GM12878 (cell line): ENCODE results near the gene LTBP4. TPM values are rescaled to one million over a fixed set of nuclear protein-coding genes. Genes with fewer than 3 reads are reported as not detected.

Experiments
- ATAC-seq: fragments of 200-7000 bp; cut with Tn5 transposase; 3 replicates; pipeline ENCODE4 v1.9.1; 2020; ENCODE audit warnings: mild to moderate bottlenecking, moderate library complexity
- BruUV-seq: library from RNA; stranded (reverse); fragments of 400-500 nt; replicated peaks from 2 replicates; lab custom pipeline; 2021; lab: Mats Ljungman, UMichigan
- CTCF ChIA-PET: fragments of 300-600 bp; sonication (Branson Sonifier 250); formaldehyde crosslinking; extraction: SDS; loops from one replicate; lab custom pipeline; 2021; ENCODE audit warnings: inconsistent platforms; lab: Yijun Ruan, JAX
- POLR2A ChIA-PET: fragments of 350-600 bp; formaldehyde crosslinking; extraction: SDS; loops from one replicate; lab custom pipeline; 2021; ENCODE audit warnings: inconsistent platforms; lab: Charles Lee
- RAD21 ChIA-PET: fragments of 300-600 bp; sonication (Branson Sonifier 250); formaldehyde crosslinking; loops from one replicate; lab custom pipeline; 2023; ENCODE audit warnings: antibody characterized with exemption; ENCODE audit not compliant: unreplicated experiment; lab: Charles Lee
- SMC1A ChIA-PET: fragments of 300-600 bp; sonication (Branson Sonifier 250); formaldehyde crosslinking; loops from one replicate; lab custom pipeline; 2023; ENCODE audit not compliant: unreplicated experiment, uncharacterized antibody; lab: Charles Lee
- DNase-seq: peaks from one replicate; pipeline ENCODE4 v3.0.0-alpha.2; 2011; ENCODE audit warnings: low read depth, low spot score
- FAIRE-seq: peaks from 3 replicates; lab custom pipeline; 2011; peaks lifted over from hg19 to GRCh38; lab: Jason Lieb, UNC
- H2AFZ ChIP-seq: 2 replicates; pipeline ENCODE4 v1.6.0; 2011; ENCODE audit warnings: low read depth, low read length, control low read depth; ENCODE audit not compliant: control insufficient read depth
- H3K27ac ChIP-seq: 2 replicates; pipeline ENCODE4 v1.5.1; 2011; ENCODE audit warnings: control low read depth; ENCODE audit not compliant: control insufficient read depth, insufficient read depth
- H3K27me3 ChIP-seq, 2 experiments: replicated peaks in 1 of 2; 2 replicates each; pipeline versions ENCODE4 v1.6.0 to v1.6.1; 2011; ENCODE audit warnings: low read length in 1 of 2; ENCODE audit not compliant: control insufficient read depth in 2 of 2, insufficient read depth in 2 of 2
- H3K36me3 ChIP-seq, 2 experiments: 2 replicates each; pipeline ENCODE4 v1.5.1; 2011; ENCODE audit warnings: low read length in 1 of 2; ENCODE audit not compliant: control insufficient read depth in 2 of 2, insufficient read depth in 2 of 2
- H3K4me1 ChIP-seq: 2 replicates; pipeline ENCODE4 v1.6.1; 2011; ENCODE audit warnings: mild to moderate bottlenecking, low read length, moderate library complexity, mixed read lengths; ENCODE audit not compliant: control insufficient read depth, insufficient read depth
- H3K4me2 ChIP-seq: 2 replicates; pipeline ENCODE4 v1.6.0; 2011; ENCODE audit warnings: control low read depth; ENCODE audit not compliant: control insufficient read depth, insufficient read depth
- H3K4me3 ChIP-seq: fragments of 200-600 bp; sonication (generic); 2 replicates; pipeline ENCODE4 v1.5.1; 2016
- H3K79me2 ChIP-seq: 2 replicates; pipeline ENCODE4 v1.6.0; 2011; ENCODE audit warnings: low read length; ENCODE audit not compliant: control insufficient read depth, insufficient read depth
- H3K9ac ChIP-seq: 2 replicates; pipeline ENCODE4 v1.8.0; 2011; ENCODE audit warnings: low read length, control low read depth, mixed read lengths; ENCODE audit not compliant: control insufficient read depth, insufficient read depth
- H3K9me3 ChIP-seq: replicated peaks from 3 replicates; pipeline ENCODE4 v1.5.1; 2011; ENCODE audit warnings: mild to moderate bottlenecking, low read length; ENCODE audit not compliant: control insufficient read depth, insufficient read depth
- H4K20me1 ChIP-seq: 2 replicates; pipeline ENCODE4 v1.6.0; 2011; ENCODE audit not compliant: control insufficient read depth, insufficient read depth
- ASH2L ChIP-seq: fragments of 300-600, 200-600 bp; sonication (generic); IDR thresholded peaks from 2 replicates; pipeline ENCODE4 v1.6.1; 2017; ENCODE audit warnings: low read depth, mild to moderate bottlenecking, borderline replicate concordance
- CBX5 ChIP-seq: sonication (generic); IDR thresholded peaks from 2 replicates; pipeline ENCODE4 v1.6.1; 2016; ENCODE audit warnings: low read depth, moderate library complexity, mild to moderate bottlenecking, inconsistent platforms
- HCFC1 ChIP-seq: fragments of 150-350 bp; IDR thresholded peaks from 2 replicates; pipeline ENCODE4 v1.6.1; 2014; ENCODE audit warnings: low read length
- MTA2 ChIP-seq: fragments of 450-650 bp; IDR thresholded peaks from 2 replicates; pipeline ENCODE4 v1.6.1; 2016; ENCODE audit warnings: low read depth, mild to moderate bottlenecking, moderate library complexity
- MXI1 ChIP-seq: fragments of 150-350 bp; IDR thresholded peaks from 2 replicates; pipeline ENCODE4 v1.6.1; 2011; ENCODE audit warnings: low read depth, mild to moderate bottlenecking, inconsistent platforms, low read length, improper control_type of control experiment
- NR2F1 ChIP-seq: fragments of 450-650 bp; conservative IDR thresholded peaks from 2 replicates; pipeline ENCODE4 v1.6.1; 2017; ENCODE audit warnings: mild to moderate bottlenecking
- POLR2A ChIP-seq: IDR thresholded peaks from 2 replicates; pipeline ENCODE4 v1.6.1; 2011; ENCODE audit warnings: low read depth, mild to moderate bottlenecking, low read length
- RAD51 ChIP-seq: fragments of 450-650 bp; IDR thresholded peaks from 2 replicates; pipeline ENCODE4 v1.6.1; 2016; ENCODE audit warnings: moderate library complexity, mild to moderate bottlenecking, inconsistent platforms
- ZNF384 ChIP-seq: IDR thresholded peaks from 2 replicates; pipeline ENCODE4 v1.6.1; 2012; ENCODE audit warnings: low read depth, mild to moderate bottlenecking, low read length, improper control_type of control experiment, borderline replicate concordance
- ZNF592 ChIP-seq: fragments of 450-650 bp; IDR thresholded peaks from 2 replicates; pipeline ENCODE4 v1.6.1; 2017; ENCODE audit warnings: mild to moderate bottlenecking, moderate library complexity
- WGBS: methylation state at CpG from one replicate; pipeline ENCODE4 v1.1.6; 2016; ENCODE audit warnings: low lambda C conversion rate; ENCODE audit not compliant: insufficient replicate concordance, insufficient coverage; ENCODE audit errors: missing lambda C conversion rate; 5-methylcytosine and 5-hydroxymethylcytosine counted together
- in situ Hi-C: fragments of 300-500 bp; cut with MboI; formaldehyde crosslinking; loops from 9 replicates; pipeline ENCODE4 v1.14.3; 2018; ENCODE audit warnings: mixed read lengths
- intact Hi-C: fragments of 100-400 bp; cut with micrococcal nuclease; formaldehyde crosslinking; loops from one replicate; pipeline ENCODE4 v1.14.2; 2022; ENCODE audit not compliant: unreplicated experiment
- polyA plus RNA-seq, 11 experiments: library from polyadenylated mRNA; depleted of rRNA in 4 of 11; unstranded in 6 of 11; stranded (reverse) in 5 of 11; fragments of >200 nt; fragmentation: Nextera tagmentation in 4 of 11; fragmentation: Illumina TruSeq in 1 of 11; extraction: Ambion mirVana in 4 of 11; extraction: Trizol in 1 of 11; gene quantifications; 1 replicate in 1 of 11; 2 replicates in 10 of 11; pipeline versions ENCODE4 v1.2.1 to v1.2.3, GENCODE V29; 2011 to 2016; ENCODE audit warnings: inconsistent platforms in 2 of 11, missing spikeins in 2 of 11, low read depth in 1 of 11
- total RNA-seq, 4 experiments: library from RNA; depleted of rRNA in 3 of 4; stranded (reverse); fragments of >200 nt in 3 of 4; fragmentation: Illumina TruSeq in 1 of 4; extraction: Trizol in 1 of 4; gene quantifications; 2 replicates each; pipeline versions ENCODE4 v1.2.1 to v1.2.3, GENCODE V29; 2013 to 2021
- TF ChIP-seq, protein P1 (sequence below): fragments of 450-650 bp; IDR thresholded peaks from 2 replicates; pipeline ENCODE4 v1.6.1; 2018; ENCODE audit warnings: borderline replicate concordance, mild to moderate bottlenecking; ENCODE audit not compliant: partially characterized antibody
- TF ChIP-seq, protein P2 (sequence below): fragments of 450-650 bp; IDR thresholded peaks from 2 replicates; pipeline ENCODE4 v1.6.1; 2017; ENCODE audit warnings: mild to moderate bottlenecking, moderate library complexity

The LTBP4 gene
- total and polyA plus RNA-seq, 10 of the 15 experiments (the other 5 are each of a cell fraction or from before 2014, with no cell fraction given), result 0.09 to 34.6 (median 8.5) TPM; not detected in 1

DNA sequence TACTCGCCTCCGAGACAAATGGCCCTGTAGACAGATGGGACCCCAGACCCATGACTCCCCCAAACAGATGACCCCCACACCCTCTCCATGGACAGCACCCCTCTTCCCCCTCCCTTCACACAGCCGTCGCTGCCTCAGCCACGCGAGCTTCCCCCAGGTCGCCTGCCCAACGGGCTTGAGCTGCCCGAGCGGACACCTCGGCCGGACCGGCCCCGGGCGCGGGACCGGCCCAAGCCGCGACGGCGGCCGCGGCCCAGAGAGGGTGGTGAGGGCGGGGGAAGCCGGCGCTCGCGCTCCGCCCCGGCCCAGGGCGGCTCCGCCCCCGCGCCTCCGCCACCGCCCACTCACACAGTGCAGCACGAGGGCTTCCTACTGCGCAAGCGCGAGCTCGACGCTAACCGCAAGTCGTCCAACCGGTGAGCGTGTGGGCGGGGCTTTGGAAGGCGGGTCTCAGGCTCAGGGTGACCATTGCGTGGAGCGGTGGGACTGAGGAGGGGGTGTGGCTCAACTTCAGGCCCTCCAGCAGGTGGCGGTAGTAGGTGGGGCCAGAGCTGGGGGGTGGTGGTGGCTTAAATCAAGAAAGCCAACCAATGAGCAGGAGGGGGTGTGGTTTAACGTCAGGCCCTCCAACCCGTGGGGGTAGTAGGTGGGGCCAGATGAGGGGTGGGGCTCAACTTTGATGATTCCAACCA, 30.7 kb upstream of the LTBP4 start:
- H3K4me2 ChIP-seq, result peak overlapping the region; percentile 87
- no peaks in the 10 kb centered on the region for H3K9me3 ChIP-seq
- CTCF ChIA-PET, result interaction anchor here (0.5 to 1.8 kb wide), 20 partner anchors 8 to 1544 kb away, joined by 3 to 14 read pairs (median 4); partner anchors contain the start of gene PSMC4
- H3K36me3 ChIP-seq, result no peaks in the 10 kb centered on the region
- ATAC-seq (peak; percentile 99), DNase-seq (peak; percentile 97), FAIRE-seq (peak; percentile 99)
- in situ Hi-C loops, result no loop called here
- intact Hi-C loops, result no loop called here
- SMC1A ChIA-PET, result interaction anchor here (0.7 to 1.0 kb wide), 4 partner anchors 34 to 784 kb away, joined by 3 read pairs; no protein-coding TSS in a partner anchor
- peak overlapping the region; percentile 82 for H2AFZ ChIP-seq
- H3K4me1 ChIP-seq, result peaks cover 4% of the 10 kb centered on the region
- H3K79me2 ChIP-seq, result no peaks in the 10 kb centered on the region
- peaks cover 4 to 11% of the 10 kb centered on the region in 2 experiments; a peak in 3 of 4 replicates for H3K27me3 ChIP-seq
- POLR2A ChIA-PET, result interaction anchor here (0.5 to 1.7 kb wide), 11 partner anchors 15 to 222 kb away, joined by 3 to 6 read pairs (median 3); partner anchors contain the start of genes BLVRB, C19orf47, PLD3 and RAB4B
- no peak overlapping the region for H3K27ac ChIP-seq
- peak overlapping the region; percentile 39; the same call in 1 of the 2 replicates for H3K9ac ChIP-seq
- BruUV-seq, result no TSS peak
- H4K20me1 ChIP-seq, result no peaks in the 10 kb centered on the region
- WGBS, result 1% methylated on average over 51 of the region's 53 CpGs
- RAD21 ChIA-PET, result interaction anchor here (0.7 to 1.5 kb wide), 8 partner anchors 17 to 429 kb away, joined by 3 to 4 read pairs (median 3); partner anchors contain the start of gene BLVRB
- H3K4me3 ChIP-seq, result no peak overlapping the region; the same call in 1 of the 2 replicates
- TF ChIP-seq MXI1 (no peak), RAD51 (no peak), CBX5 (no peak), ZNF592 (no peak), HCFC1 (no peak), NR2F1 (0 out of 2 replicates have a peak, but pooled peaks have one; percentile 18), POLR2A (peak; percentile 47; the same call in 1 of the 2 replicates), ASH2L (no peak), MTA2 (no peak), ZNF384 (no peak)
- TF ChIP-seq, protein P1, sequence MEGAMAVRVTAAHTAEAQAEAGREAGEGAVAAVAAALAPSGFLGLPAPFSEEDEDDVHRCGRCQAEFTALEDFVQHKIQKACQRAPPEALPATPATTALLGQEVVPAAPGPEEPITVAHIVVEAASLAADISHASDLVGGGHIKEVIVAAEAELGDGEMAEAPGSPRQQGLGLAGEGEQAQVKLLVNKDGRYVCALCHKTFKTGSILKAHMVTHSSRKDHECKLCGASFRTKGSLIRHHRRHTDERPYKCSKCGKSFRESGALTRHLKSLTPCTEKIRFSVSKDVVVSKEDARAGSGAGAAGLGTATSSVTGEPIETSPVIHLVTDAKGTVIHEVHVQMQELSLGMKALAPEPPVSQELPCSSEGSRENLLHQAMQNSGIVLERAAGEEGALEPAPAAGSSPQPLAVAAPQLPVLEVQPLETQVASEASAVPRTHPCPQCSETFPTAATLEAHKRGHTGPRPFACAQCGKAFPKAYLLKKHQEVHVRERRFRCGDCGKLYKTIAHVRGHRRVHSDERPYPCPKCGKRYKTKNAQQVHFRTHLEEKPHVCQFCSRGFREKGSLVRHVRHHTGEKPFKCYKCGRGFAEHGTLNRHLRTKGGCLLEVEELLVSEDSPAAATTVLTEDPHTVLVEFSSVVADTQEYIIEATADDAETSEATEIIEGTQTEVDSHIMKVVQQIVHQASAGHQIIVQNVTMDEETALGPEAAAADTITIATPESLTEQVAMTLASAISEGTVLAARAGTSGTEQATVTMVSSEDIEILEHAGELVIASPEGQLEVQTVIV, result no peak
- TF ChIP-seq, protein P2, sequence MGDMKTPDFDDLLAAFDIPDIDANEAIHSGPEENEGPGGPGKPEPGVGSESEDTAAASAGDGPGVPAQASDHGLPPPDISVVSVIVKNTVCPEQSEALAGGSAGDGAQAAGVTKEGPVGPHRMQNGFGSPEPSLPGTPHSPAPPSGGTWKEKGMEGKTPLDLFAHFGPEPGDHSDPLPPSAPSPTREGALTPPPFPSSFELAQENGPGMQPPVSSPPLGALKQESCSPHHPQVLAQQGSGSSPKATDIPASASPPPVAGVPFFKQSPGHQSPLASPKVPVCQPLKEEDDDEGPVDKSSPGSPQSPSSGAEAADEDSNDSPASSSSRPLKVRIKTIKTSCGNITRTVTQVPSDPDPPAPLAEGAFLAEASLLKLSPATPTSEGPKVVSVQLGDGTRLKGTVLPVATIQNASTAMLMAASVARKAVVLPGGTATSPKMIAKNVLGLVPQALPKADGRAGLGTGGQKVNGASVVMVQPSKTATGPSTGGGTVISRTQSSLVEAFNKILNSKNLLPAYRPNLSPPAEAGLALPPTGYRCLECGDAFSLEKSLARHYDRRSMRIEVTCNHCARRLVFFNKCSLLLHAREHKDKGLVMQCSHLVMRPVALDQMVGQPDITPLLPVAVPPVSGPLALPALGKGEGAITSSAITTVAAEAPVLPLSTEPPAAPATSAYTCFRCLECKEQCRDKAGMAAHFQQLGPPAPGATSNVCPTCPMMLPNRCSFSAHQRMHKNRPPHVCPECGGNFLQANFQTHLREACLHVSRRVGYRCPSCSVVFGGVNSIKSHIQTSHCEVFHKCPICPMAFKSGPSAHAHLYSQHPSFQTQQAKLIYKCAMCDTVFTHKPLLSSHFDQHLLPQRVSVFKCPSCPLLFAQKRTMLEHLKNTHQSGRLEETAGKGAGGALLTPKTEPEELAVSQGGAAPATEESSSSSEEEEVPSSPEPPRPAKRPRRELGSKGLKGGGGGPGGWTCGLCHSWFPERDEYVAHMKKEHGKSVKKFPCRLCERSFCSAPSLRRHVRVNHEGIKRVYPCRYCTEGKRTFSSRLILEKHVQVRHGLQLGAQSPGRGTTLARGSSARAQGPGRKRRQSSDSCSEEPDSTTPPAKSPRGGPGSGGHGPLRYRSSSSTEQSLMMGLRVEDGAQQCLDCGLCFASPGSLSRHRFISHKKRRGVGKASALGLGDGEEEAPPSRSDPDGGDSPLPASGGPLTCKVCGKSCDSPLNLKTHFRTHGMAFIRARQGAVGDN, result no peak
